ENCODE results near the gene FCGR2B.
"Not testable (repeated sequence)": the region's sequence is repeated elsewhere in the genome, so short reads cannot be mapped to it uniquely, and the experiment has no call there.

Gene FCGR2B

GRCh38 chr1:161647507-161648360 lies 15.2 kb upstream of the FCGR2B start:
- not testable (repeated sequence) for DNase-seq (ENCODE audit: low read depth, low spot score)

GRCh38 chr1:161653541-161653940 lies 9.4 kb upstream of the FCGR2B start:
- not testable (repeated sequence) for DNase-seq (ENCODE audit: low read depth, low spot score)

GRCh38 chr1:161653971-161654370 lies 9.0 kb upstream of the FCGR2B start:
- not testable (repeated sequence) for DNase-seq (ENCODE audit: low read depth, low spot score)

- not testable (repeated sequence) for DNase-seq (ENCODE audit: low read depth, low spot score)
These were observed 4.4 kb upstream of the FCGR2B start for GRCh38 chr1:161658524-161658923.

- DNase-seq (ENCODE audit: low read depth, low spot score): not testable (repeated sequence)
These were observed 1.2 kb upstream of the FCGR2B start for GRCh38 chr1:161661660-161662311.

GRCh38 chr1:161663569-161663968 lies 626 bp downstream of the FCGR2B start:
- DNase-seq (ENCODE audit: low read depth, low spot score): not testable (repeated sequence)

GRCh38 chr1:161664689-161665088 lies 1.7 kb downstream of the FCGR2B start:
- DNase-seq (ENCODE audit: low read depth, low spot score): not testable (repeated sequence)

GRCh38 chr1:161671045-161672020 lies 8.4 kb downstream of the FCGR2B start:
- DNase-seq (ENCODE audit: low read depth, low spot score): not testable (repeated sequence)

GRCh38 chr1:161673437-161673836 lies 10.5 kb downstream of the FCGR2B start:
- DNase-seq (ENCODE audit: low read depth, low spot score): not testable (repeated sequence)

- not testable (repeated sequence) for DNase-seq (ENCODE audit: low read depth, low spot score)
These were observed 11.5 kb downstream of the FCGR2B start for GRCh38 chr1:161674447-161674846.

GRCh38 chr1:161674908-161675307 lies 12.0 kb downstream of the FCGR2B start:
- DNase-seq (ENCODE audit: low read depth, low spot score): not testable (repeated sequence)

GRCh38 chr1:161676441-161676840 lies 13.5 kb downstream of the FCGR2B start:
- DNase-seq (ENCODE audit: low read depth, low spot score): no peak

GRCh38 chr1:161676958-161677689 lies 14.2 kb downstream of the FCGR2B start:
- no peak for DNase-seq (ENCODE audit: low read depth, low spot score)

- DNase-seq (ENCODE audit: low read depth, low spot score): no peak
These were observed 15.6 kb downstream of the FCGR2B start for GRCh38 chr1:161678500-161678899.

- DNase-seq (ENCODE audit: low read depth, low spot score): no peak
These were observed 18.9 kb downstream of the FCGR2B start for GRCh38 chr1:161681879-161682278.

- no peak for DNase-seq (ENCODE audit: low read depth, low spot score)
These were observed 26.0 kb downstream of the FCGR2B start for GRCh38 chr1:161688946-161689345.

GRCh38 chr1:161691846-161692245 lies 28.9 kb downstream of the FCGR2B start:
- DNase-seq (ENCODE audit: low read depth, low spot score): no peak

GRCh38 chr1:161693020-161693712 lies 30.2 kb downstream of the FCGR2B start:
- not testable (repeated sequence) for DNase-seq (ENCODE audit: low read depth, low spot score)

- not testable (repeated sequence) for DNase-seq (ENCODE audit: low read depth, low spot score)
These were observed 35.4 kb downstream of the FCGR2B start for GRCh38 chr1:161698302-161698701.

GRCh38 chr1:161702250-161702649 lies 39.3 kb downstream of the FCGR2B start:
- DNase-seq (ENCODE audit: low read depth, low spot score): no peak

Measured in activated CD4-positive, CD25-positive, alpha-beta regulatory T cell treated with anti-CD3 and anti-CD28 coated beads, Interleukin-2, amount 50 U/mL, for 16 hours (primary cell).